ENCODE measurements around the gene TINCR. TPM values are rescaled to one million over a fixed set of nuclear protein-coding genes. Genes with fewer than 3 reads are reported as not detected.

TINCR gene
- total RNA-seq, 2 experiments from 2014 or later, result 0.38 to 0.50 TPM

- Mint-ChIP-seq H3K4me3 (no peak overlapping the region), H3K27ac (no peak overlapping the region), H3K4me1 (ENCODE audit: low read depth) (peaks cover 2% of the 10 kb centered on the region), H3K36me3 (ENCODE audit: low read depth) (peaks cover 3% of the 10 kb centered on the region), H3K27me3 (no peaks in the 10 kb centered on the region), H3K9me3 (no peaks in the 10 kb centered on the region)
- DNase-seq (no peak), ATAC-seq (no peak)
- no peak for TF ChIP-seq CTCF (IDR thresholded peaks at IDR 0.05)
- POLR2A ChIA-PET, result no interaction called here
- intact Hi-C loops (cut with micrococcal nuclease), result no loop called here
- CTCF ChIA-PET, result interaction anchor here (1.3 kb wide), 1 partner anchor 24 kb away, joined by 3 read pairs; no protein-coding TSS in a partner anchor
Measured at GRCh38 chr19:5579286-5579685, 11.5 kb upstream of the TINCR start.

DNA sequence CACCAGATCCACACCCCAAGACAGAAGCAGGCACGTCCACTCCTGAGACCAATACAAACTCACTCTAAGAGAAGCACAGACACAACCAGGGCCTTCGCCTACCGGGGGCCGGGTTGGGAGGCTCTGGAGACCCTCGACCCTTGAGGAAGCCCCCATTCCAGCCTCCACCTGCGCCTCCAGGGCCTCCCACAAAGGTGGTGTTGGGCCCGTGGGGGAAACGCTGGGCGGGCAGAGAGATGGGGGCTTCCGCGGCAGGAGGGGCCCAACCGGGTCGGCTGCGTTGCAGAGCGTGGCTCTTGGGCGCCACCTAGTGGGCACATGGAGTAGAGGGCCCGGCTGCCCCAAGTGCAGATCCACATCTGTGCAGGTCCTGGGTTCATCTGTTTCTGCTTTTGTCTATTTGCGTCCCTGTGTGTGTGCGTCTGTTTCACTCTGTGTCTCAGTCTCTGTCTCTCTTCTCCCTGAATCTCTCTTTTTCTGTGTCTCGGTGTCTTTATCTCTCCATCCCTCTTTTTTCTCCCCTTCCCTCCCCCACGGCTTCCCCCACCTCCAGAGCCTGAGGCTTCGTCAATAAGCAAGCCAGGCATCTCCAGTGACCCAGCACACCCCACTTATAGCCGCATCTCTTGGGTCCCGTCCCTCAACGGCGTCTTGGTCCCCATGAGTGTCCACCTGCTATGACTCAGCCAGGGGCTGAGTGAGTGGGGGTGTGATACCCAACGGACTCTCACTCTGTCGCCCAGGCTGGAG is 10.5 kb upstream of the TINCR start:
- peak; percentile 99 for TF ChIP-seq CTCF (IDR thresholded peaks at IDR 0.05)
- peaks cover 2% of the 10 kb centered on the region for H3K4me1 Mint-ChIP-seq (ENCODE audit: low read depth)
- no peaks in the 10 kb centered on the region for H3K36me3 Mint-ChIP-seq (ENCODE audit: low read depth)
- no peak overlapping the region for H3K27ac Mint-ChIP-seq
- H3K9me3 Mint-ChIP-seq, result no peaks in the 10 kb centered on the region
- intact Hi-C loops (cut with micrococcal nuclease), result no loop called here
- POLR2A ChIA-PET, result no interaction called here
- no peak overlapping the region for H3K4me3 Mint-ChIP-seq
- ATAC-seq, result peak; percentile 98
- H3K27me3 Mint-ChIP-seq, result no peaks in the 10 kb centered on the region
- CTCF ChIA-PET, result interaction anchor here (1.3 kb wide), 1 partner anchor 23 kb away, joined by 3 read pairs; no protein-coding TSS in a partner anchor
- DNase-seq, result peak; percentile 77

GRCh38 chr19:5575590-5575989 is 7.8 kb upstream of the TINCR start:
- Mint-ChIP-seq H3K27ac (no peak overlapping the region), H3K4me1 (ENCODE audit: low read depth) (peaks cover 2% of the 10 kb centered on the region), H3K36me3 (ENCODE audit: low read depth) (no peaks in the 10 kb centered on the region), H3K4me3 (no peak overlapping the region), H3K27me3 (no peaks in the 10 kb centered on the region), H3K9me3 (no peaks in the 10 kb centered on the region)
- no peak for DNase-seq
- intact Hi-C loops (cut with micrococcal nuclease), result no loop called here
- POLR2A ChIA-PET, result no interaction called here
- no peak for ATAC-seq
- no peak for TF ChIP-seq CTCF (IDR thresholded peaks at IDR 0.05)
- CTCF ChIA-PET, result no interaction called here

DNA sequence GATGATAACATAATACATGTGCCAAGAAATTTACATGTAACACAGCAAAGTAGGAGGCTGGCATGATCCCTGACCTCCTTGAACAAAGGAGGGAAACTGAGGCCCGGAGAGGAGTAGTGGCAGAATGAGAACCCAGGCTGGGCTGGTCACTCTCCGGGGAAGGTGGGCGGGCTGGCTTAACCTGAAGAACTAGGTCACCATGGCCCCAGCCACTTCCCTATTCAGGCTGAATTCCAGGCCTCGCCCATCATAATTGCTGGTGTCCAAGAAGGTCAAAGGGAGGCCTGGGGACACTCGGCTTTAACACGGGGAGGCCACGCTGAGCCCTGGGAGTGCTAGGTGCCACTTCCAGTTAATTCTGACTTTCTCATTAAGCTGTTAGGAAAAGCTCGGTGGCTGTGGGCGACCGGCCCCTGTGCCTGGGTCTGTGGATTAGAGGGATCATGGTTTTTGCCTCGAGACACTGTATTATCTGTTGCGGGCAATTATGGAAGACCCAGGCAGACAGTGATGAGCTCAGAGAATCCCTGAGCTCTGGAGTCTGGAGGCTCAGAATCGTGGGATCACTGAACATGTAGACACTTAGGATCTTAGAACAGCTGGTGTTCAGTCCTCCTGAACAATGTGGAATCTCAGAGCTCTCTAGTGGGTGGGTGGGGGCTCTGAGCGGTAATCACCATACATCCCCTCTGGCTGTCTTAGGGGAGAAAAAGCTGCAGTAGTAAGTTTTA is 5.0 kb upstream of the TINCR start:
- DNase-seq, result no peak
- peaks cover 4% of the 10 kb centered on the region for H3K27me3 Mint-ChIP-seq
- POLR2A ChIA-PET, result interaction anchor here (0.9 kb wide), 1 partner anchor 14 kb away, joined by 3 read pairs; no protein-coding TSS in a partner anchor

More for the DNA sequence above, 5.0 kb upstream of the TINCR start:
- CTCF ChIA-PET, result interaction anchor here (0.9 kb wide), 1 partner anchor 49 kb away, joined by 3 read pairs; no protein-coding TSS in a partner anchor
- no peak overlapping the region for H3K27ac Mint-ChIP-seq
- intact Hi-C loops (cut with micrococcal nuclease), result no loop called here
- no peak for ATAC-seq
- H3K4me1 Mint-ChIP-seq (ENCODE audit: low read depth), result no peaks in the 10 kb centered on the region
- no peaks in the 10 kb centered on the region for H3K36me3 Mint-ChIP-seq (ENCODE audit: low read depth)
- H3K4me3 Mint-ChIP-seq, result no peak overlapping the region
- no peaks in the 10 kb centered on the region for H3K9me3 Mint-ChIP-seq
- no peak for TF ChIP-seq CTCF (IDR thresholded peaks at IDR 0.05)

All from activated CD8-positive, alpha-beta T cell treated with anti-CD3 and anti-CD28 coated beads for 36 hours (primary cell).